Measurements from ENCODE around the gene CCSER2.

- TF ChIP-seq ELF4 (IDR thresholded peaks at IDR 0.05) (no peak), BHLHE40 (IDR thresholded peaks at IDR 0.05; ENCODE audit: borderline replicate concordance) (no peak), SP1 (IDR thresholded peaks at IDR 0.05) (no peak), HDGF (IDR thresholded peaks at IDR 0.05; ENCODE audit: borderline replicate concordance) (no peak), NFRKB (IDR thresholded peaks at IDR 0.05) (no peak), SUZ12 (IDR thresholded peaks at IDR 0.05) (no peak)
Observed at GRCh38 chr10:84401854-84402611, 73.6 kb downstream of the CCSER2 start.
